ENCODE data around the gene MEP1A.

GRCh38 chr6:46772016-46772415, 21.2 kb upstream of the MEP1A start:
- TF ChIP-seq CTCF (conservative IDR thresholded peaks at IDR 0.05; ENCODE audit: low read depth, low read length) (no peak), EZH2 (IDR thresholded peaks at IDR 0.05; ENCODE audit: low read length, unreplicated experiment) (no peak)

All from PC-3 (cell line).